AG09309 (cell line): ENCODE measurements around the gene MTREX.

Experiments used
- DNase-seq: peaks from one replicate; pipeline ENCODE4 v3.0.0-alpha.2; 2010; ENCODE audit warnings: low read depth
- H3K4me3 ChIP-seq: 2 replicates; pipeline ENCODE4 v1.5.1; 2011; ENCODE audit warnings: mild to moderate bottlenecking, low read depth, low read length, moderate library complexity; ENCODE audit not compliant: control insufficient read depth
- TF ChIP-seq, protein P1 (sequence below): IDR thresholded peaks from 2 replicates; pipeline ENCODE4 v1.5.1; 2011; ENCODE audit warnings: mild to moderate bottlenecking, low read depth, low read length, inconsistent platforms; ENCODE audit not compliant: insufficient read depth, control insufficient read depth; ENCODE audit errors: missing control alignments

The MTREX gene

DNA sequence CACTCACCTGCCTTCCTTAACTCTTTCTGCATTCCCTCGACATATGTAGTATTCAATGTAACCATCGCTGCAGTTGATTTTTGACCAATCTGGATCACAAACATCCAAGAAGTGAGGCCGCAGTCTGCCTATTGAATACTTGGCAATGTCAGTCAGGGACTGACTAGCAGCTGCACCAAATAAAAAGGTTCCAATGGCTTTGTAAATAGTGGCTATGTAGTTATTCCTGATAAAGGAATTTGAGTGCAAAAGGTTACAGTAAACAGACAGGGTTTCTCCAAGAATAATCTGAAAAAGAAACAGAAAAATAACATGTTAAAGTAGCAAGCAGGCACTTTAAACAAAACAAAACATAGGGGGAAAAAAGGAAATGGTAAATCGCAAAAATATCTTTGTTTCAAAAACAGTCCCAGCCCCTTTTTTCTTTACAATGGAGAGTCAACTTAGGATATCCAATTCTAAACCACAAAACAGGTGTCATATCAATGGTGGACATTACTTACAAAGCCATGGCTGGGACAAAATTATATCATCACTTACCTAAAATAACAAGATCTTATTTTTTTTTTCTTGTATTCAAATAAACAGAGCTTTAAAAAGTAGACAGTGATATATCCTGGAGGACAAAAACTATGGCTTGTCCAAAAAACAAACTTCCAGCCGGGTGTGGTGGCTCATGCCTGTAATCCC, 160.2 kb downstream of the MTREX start:
- H3K4me3 ChIP-seq = no peak overlapping the region
- TF ChIP-seq, protein P1, sequence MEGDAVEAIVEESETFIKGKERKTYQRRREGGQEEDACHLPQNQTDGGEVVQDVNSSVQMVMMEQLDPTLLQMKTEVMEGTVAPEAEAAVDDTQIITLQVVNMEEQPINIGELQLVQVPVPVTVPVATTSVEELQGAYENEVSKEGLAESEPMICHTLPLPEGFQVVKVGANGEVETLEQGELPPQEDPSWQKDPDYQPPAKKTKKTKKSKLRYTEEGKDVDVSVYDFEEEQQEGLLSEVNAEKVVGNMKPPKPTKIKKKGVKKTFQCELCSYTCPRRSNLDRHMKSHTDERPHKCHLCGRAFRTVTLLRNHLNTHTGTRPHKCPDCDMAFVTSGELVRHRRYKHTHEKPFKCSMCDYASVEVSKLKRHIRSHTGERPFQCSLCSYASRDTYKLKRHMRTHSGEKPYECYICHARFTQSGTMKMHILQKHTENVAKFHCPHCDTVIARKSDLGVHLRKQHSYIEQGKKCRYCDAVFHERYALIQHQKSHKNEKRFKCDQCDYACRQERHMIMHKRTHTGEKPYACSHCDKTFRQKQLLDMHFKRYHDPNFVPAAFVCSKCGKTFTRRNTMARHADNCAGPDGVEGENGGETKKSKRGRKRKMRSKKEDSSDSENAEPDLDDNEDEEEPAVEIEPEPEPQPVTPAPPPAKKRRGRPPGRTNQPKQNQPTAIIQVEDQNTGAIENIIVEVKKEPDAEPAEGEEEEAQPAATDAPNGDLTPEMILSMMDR = no peak
- no peak for DNase-seq

DNA sequence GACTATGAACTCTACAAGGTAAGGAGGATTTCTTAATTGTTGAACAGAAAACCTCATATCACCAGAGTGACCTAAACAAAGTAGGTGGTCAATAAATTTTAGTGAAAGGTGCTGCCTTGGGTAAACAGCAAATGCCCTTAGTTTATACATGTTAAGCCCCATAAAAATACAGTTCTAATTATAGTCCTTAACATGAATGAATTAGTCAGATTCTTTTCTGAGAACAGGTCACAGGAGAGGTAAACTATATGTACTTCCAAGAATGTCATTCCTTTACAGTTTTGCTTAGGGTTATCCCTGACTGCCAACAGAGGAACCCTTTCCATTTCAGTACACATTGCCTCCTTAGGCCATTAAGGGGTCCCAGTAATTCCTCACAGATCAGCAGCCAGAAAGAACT, 162.1 kb downstream of the MTREX start:
- no peak for DNase-seq
- no peak overlapping the region for H3K4me3 ChIP-seq
- TF ChIP-seq, protein P1 = no peak

DNA sequence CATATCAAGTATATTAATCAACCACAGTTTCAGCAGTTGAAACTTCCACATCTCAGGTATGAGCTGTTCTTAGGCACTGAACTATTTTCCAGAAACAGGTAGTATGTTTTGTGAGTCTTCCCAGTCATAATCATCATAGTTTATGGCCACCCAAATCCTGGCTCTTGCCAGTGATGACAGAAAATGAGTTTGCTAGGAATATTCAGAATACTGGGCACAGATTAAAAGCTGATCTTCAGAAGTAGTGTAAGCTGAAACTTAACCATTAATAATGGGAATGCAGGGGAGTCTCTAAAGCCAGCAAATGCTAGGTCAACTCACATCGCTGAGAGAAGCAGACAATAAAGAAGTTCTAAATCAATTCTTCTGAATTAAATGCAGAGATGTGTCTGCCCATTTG, 162.5 kb downstream of the MTREX start:
- H3K4me3 ChIP-seq = no peak overlapping the region
- TF ChIP-seq, protein P1 = no peak
- no peak for DNase-seq

DNA sequence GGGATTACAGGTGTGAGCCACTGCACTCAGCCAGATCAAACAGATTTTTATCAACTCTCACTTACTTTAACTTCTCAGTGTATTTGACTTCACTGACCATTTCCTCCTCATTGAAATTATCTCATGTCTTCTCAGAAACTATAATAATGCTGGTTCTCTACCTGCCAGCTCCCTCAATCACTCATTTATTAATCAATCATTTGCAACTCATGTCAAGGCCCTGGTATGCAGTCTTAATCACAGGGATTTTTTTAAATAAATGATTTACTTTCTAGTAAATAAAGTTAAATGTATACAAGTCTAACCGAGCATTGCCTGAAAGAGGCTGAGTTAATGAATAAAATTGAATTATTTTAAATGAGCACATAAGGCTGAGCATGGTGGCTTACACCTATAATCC, 163.7 kb downstream of the MTREX start:
- TF ChIP-seq, protein P1 = no peak
- H3K4me3 ChIP-seq = no peak overlapping the region
- no peak for DNase-seq

DNA sequence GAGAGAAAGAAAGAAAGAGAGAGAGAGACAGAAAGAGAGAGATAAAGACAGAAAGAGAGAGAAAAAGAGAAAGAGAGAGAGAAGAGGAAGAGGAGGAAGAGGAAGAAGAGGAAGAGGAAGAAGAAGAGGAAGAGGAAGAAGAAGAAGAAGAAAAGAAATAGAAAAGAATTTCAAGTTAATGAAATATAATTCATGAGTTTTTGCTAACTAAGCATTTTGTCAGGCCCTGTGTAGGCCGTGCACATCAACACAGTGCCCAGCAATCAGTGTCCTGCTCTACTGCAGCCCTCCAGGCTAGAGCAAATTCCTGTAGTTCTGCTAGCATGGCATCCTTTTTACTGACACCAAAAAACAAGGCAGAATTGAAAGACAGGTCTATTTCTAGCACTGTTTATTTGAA, 164.9 kb downstream of the MTREX start:
- no peak overlapping the region for H3K4me3 ChIP-seq
- TF ChIP-seq, protein P1 = no peak
- DNase-seq = no peak
